Activated naive CD4-positive, alpha-beta T cell treated with anti-CD3 and anti-CD28 coated beads for 36 hours (primary cell): Measurements from ENCODE around the gene CD200. TPM values are rescaled to one million over a fixed set of nuclear protein-coding genes. Genes with fewer than 3 reads are reported as not detected.

ENCODE experiments used
- CTCF ChIA-PET: fragments of 350-600 bp; sonication (Branson Sonifier 250); formaldehyde crosslinking; loops from one replicate; lab custom pipeline; 2021; ENCODE audit warnings: antibody characterized with exemption; lab: Charles Lee
- DNase-seq: peaks from one replicate; pipeline ENCODE4 v3.0.0-alpha.2; 2020
- H3K27ac Mint-ChIP-seq: one replicate; pipeline ENCODE4 v1.8.0; 2021; ENCODE audit warnings: mild to moderate bottlenecking, mixed read lengths
- H3K27me3 Mint-ChIP-seq: one replicate; pipeline ENCODE4 v1.8.0; 2021; ENCODE audit warnings: low read depth, mixed read lengths
- H3K36me3 Mint-ChIP-seq: one replicate; pipeline ENCODE4 v1.8.0; 2021; ENCODE audit warnings: low read depth, mixed read lengths
- H3K4me1 Mint-ChIP-seq: one replicate; pipeline ENCODE4 v1.8.0; 2021; ENCODE audit warnings: low read depth, mixed read lengths
- H3K4me3 Mint-ChIP-seq: one replicate; pipeline ENCODE4 v1.8.0; 2021; ENCODE audit warnings: mild to moderate bottlenecking, moderate library complexity, mixed read lengths
- H3K9me3 Mint-ChIP-seq: one replicate; pipeline ENCODE4 v1.8.0; 2021; ENCODE audit warnings: mixed read lengths
- intact Hi-C: fragments of 100-400 bp; cut with micrococcal nuclease; formaldehyde crosslinking; loops from one replicate; pipeline ENCODE4 v1.15.1; 2023
- total RNA-seq, 2 experiments: library from RNA; stranded (reverse); gene quantifications; one replicate each; pipeline ENCODE4 v1.2.3, GENCODE V29; 2021

Gene CD200
- total RNA-seq, 2 experiments from 2014 or later = 50.0 to 53.6 TPM

- peaks cover 54% of the 10 kb centered on the region for H3K4me1 Mint-ChIP-seq
- CTCF ChIA-PET = interaction anchor here (0.5 to 6.6 kb wide), 16 partner anchors 23 to 198 kb away, joined by 3 to 41 read pairs (median 5); partner anchors contain the start of gene SLC9C1
- intact Hi-C loops = loop anchor here (1.0 to 10.0 kb wide), 8 partner anchors 56 to 788 kb away; partner anchors contain the start of genes CD200R1 and SLC35A5
- H3K36me3 Mint-ChIP-seq = peaks cover 38% of the 10 kb centered on the region
- H3K4me3 Mint-ChIP-seq = peak overlapping the region; percentile 94
- H3K9me3 Mint-ChIP-seq = no peaks in the 10 kb centered on the region
- H3K27ac Mint-ChIP-seq = peak overlapping the region; percentile 99
- no peaks in the 10 kb centered on the region for H3K27me3 Mint-ChIP-seq
- no peak for DNase-seq
These were observed 1.9 kb downstream of the CD200 start for GRCh38 chr3:112334691-112335433.

DNA sequence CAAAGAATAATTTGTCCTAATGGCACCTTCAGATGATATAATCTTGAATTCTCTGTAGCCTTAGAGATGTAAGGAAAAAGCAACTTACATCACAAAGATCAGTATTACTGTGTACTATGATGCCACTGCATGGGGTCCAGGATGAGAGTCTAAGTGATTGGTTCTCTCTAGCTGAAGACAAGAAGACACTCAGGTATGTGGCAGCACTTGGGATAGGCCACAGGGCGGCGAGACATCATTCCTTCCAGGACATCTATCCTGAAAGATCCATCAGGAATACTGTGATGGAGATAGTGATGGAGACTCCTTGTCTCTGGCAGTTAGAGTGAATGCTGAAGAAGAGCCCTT, 2.5 kb downstream of the CD200 start:
- peak overlapping the region; percentile 99 for H3K27ac Mint-ChIP-seq

GRCh38 chr3:112338021-112338726, 5.2 kb downstream of the CD200 start:
- Mint-ChIP-seq H3K4me3 (peak overlapping the region; percentile 33), H3K9me3 (no peaks in the 10 kb centered on the region), H3K4me1 (peaks cover 66% of the 10 kb centered on the region), H3K36me3 (peaks cover 56% of the 10 kb centered on the region), H3K27ac (peak overlapping the region; percentile 87), H3K27me3 (no peaks in the 10 kb centered on the region)
- intact Hi-C loops = loop anchor here (1.0 to 10.0 kb wide), 11 partner anchors 12 to 791 kb away; partner anchors contain the start of genes BTLA and CD200R1
- CTCF ChIA-PET = interaction anchor here (0.7 to 6.6 kb wide), 10 partner anchors 11 to 195 kb away, joined by 3 to 41 read pairs (median 4); no protein-coding TSS in a partner anchor
- peak; percentile 33 for DNase-seq

More for the DNA sequence above, 2.5 kb downstream of the CD200 start:
- Mint-ChIP-seq H3K36me3 (peaks cover 39% of the 10 kb centered on the region), H3K9me3 (no peaks in the 10 kb centered on the region), H3K4me3 (peak overlapping the region; percentile 94), H3K27me3 (no peaks in the 10 kb centered on the region), H3K4me1 (peaks cover 54% of the 10 kb centered on the region)
- intact Hi-C loops = loop anchor here (1.0 to 10.0 kb wide), 7 partner anchors 55 to 788 kb away; partner anchors contain the start of genes CD200R1 and SLC35A5
- CTCF ChIA-PET = interaction anchor here (0.8 to 6.6 kb wide), 6 partner anchors 26 to 185 kb away, joined by 3 to 41 read pairs (median 10); partner anchors contain the start of gene SLC9C1
- peak; percentile 38 for DNase-seq

- intact Hi-C loops = loop anchor here (1.0 to 10.0 kb wide), 11 partner anchors 12 to 791 kb away; partner anchors contain the start of genes BTLA and CD200R1
- Mint-ChIP-seq H3K9me3 (no peaks in the 10 kb centered on the region), H3K27me3 (no peaks in the 10 kb centered on the region), H3K4me1 (peaks cover 69% of the 10 kb centered on the region), H3K27ac (peak overlapping the region; percentile 87), H3K36me3 (peaks cover 55% of the 10 kb centered on the region), H3K4me3 (peak overlapping the region; percentile 33)
- DNase-seq = no peak
- CTCF ChIA-PET = interaction anchor here (0.7 to 1.9 kb wide), 9 partner anchors 11 to 195 kb away, joined by 3 to 7 read pairs (median 4); no protein-coding TSS in a partner anchor
These were observed 5.7 kb downstream of the CD200 start for GRCh38 chr3:112338727-112339056.

DNA sequence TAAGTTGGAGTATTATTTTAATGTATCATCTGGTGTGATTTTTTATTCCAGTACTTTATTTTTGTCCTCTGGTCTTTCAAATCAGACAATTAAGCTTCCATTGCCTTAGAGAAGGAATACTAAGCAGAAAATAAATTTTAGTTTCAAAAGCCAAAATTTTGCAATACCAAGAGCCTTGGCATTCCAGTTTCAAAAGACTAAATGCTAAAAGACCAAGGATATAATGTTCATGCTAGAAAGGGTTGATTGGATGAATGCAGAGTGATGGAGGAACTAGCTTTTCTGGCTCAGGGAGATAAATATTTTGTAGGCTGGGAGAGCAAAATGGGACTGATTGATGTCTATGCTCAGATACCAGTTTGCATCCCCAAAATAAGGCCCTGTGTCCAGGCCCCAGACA, 6.2 kb downstream of the CD200 start:
- H3K27ac Mint-ChIP-seq = peak overlapping the region; percentile 87
- peak overlapping the region; percentile 3 for H3K4me3 Mint-ChIP-seq
- no peak for DNase-seq
- peaks cover 55% of the 10 kb centered on the region for H3K36me3 Mint-ChIP-seq
- H3K4me1 Mint-ChIP-seq = peaks cover 72% of the 10 kb centered on the region
- CTCF ChIA-PET = interaction anchor here (1.0 to 1.9 kb wide), 7 partner anchors 18 to 194 kb away, joined by 3 to 7 read pairs (median 4); no protein-coding TSS in a partner anchor
- no peaks in the 10 kb centered on the region for H3K9me3 Mint-ChIP-seq
- no peaks in the 10 kb centered on the region for H3K27me3 Mint-ChIP-seq
- intact Hi-C loops = loop anchor here (5.0 to 10.0 kb wide), 4 partner anchors 636 to 792 kb away; partner anchors contain the start of gene CD200R1

GRCh38 chr3:112339609-112340008, 6.7 kb downstream of the CD200 start:
- DNase-seq = no peak
- Mint-ChIP-seq H3K27ac (peak overlapping the region; percentile 87), H3K36me3 (peaks cover 58% of the 10 kb centered on the region), H3K4me3 (peak overlapping the region; percentile 3), H3K27me3 (no peaks in the 10 kb centered on the region), H3K4me1 (peaks cover 77% of the 10 kb centered on the region), H3K9me3 (no peaks in the 10 kb centered on the region)
- CTCF ChIA-PET = interaction anchor here (1.9 kb wide), 1 partner anchor 17 kb away, joined by 4 read pairs; no protein-coding TSS in a partner anchor
- intact Hi-C loops = loop anchor here (5.0 to 10.0 kb wide), 4 partner anchors 635 to 792 kb away; partner anchors contain the start of gene CD200R1

DNA sequence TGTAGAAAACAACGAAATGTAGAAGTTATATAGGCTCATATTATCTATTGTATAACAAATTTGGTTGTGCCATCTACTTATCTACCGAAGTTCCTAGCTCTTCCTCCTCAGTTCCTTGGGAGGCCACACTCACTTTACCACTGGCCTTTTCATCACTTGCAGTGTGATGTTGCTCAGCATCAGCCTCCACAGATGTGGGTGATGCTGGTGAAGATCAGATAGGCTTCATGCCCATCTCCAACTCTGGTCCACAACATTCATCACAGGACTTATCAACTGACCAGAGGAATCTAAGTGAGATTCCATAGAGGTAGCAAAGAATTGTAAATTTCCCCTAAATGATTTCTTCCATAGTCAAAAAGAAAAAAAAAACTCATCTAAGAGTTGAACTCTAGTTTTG, 8.4 kb downstream of the CD200 start:
- CTCF ChIA-PET = no interaction called here
- no peaks in the 10 kb centered on the region for H3K27me3 Mint-ChIP-seq

DNA sequence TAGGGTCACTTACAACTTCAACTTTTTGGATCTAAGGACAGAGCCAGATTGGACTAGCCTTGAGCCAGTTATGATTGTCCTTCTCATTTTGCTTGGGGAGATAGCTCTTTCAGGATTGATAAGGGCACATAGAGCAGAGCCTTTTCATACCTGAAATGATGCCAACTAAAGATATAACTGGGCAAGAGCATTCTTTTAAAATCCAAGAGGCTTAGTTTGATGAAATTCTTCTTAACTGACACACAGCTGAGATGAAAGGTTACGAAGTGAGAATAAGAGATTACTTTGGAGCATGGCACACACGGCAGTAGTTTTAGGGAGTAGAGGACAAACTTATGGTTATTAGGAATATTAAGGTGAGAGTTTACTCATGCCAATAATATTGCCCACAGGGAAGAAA, 12.7 kb downstream of the CD200 start:
- Mint-ChIP-seq H3K36me3 (peaks cover 77% of the 10 kb centered on the region), H3K4me1 (peaks cover 83% of the 10 kb centered on the region), H3K27me3 (no peaks in the 10 kb centered on the region), H3K4me3 (no peak overlapping the region), H3K27ac (no peak overlapping the region), H3K9me3 (no peaks in the 10 kb centered on the region)
- CTCF ChIA-PET = interaction anchor here (1.6 kb wide), 1 partner anchor 12 kb away, joined by 8 read pairs; the partner anchor contains the start of gene CD200
- intact Hi-C loops = no loop called here
- DNase-seq = no peak

More for the DNA sequence above, 8.4 kb downstream of the CD200 start:
- Mint-ChIP-seq H3K27ac (peak overlapping the region; percentile 77), H3K4me1 (peaks cover 77% of the 10 kb centered on the region), H3K9me3 (no peaks in the 10 kb centered on the region), H3K36me3 (peaks cover 57% of the 10 kb centered on the region), H3K4me3 (no peak overlapping the region)
- intact Hi-C loops = no loop called here
- DNase-seq = no peak

DNA sequence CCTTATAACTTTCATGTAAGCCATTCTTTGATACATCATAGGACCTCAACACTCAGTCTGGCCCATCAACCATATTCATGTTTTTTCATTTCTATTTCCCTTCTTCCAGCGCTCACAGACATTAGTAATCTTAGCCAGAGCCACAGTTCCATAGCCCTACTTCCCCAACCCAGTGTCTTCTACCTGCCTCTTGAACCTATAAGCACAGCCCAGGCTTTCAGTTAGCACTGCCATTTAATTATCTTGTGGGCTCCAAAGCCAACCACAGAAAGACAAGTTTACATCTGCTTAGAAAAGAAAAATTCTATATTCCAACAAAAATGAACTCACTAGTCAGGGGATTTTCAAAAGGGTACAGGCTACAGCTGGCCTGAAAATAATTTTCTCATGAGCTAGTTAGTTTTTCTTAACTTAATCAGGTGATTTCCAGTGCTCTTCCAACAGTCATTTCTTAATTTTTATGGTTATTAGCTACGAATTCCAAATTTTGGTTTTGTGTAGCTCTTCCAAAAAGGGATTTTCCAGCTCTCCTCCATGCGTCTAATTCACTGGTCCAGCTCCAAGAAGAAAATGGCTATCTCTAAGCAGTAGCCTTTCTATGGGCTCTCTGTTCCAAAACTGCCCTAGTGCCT, 13.7 kb downstream of the CD200 start:
- CTCF ChIA-PET = interaction anchor here (1.6 kb wide), 1 partner anchor 13 kb away, joined by 8 read pairs; the partner anchor contains the start of gene CD200
- Mint-ChIP-seq H3K27me3 (no peaks in the 10 kb centered on the region), H3K9me3 (no peaks in the 10 kb centered on the region), H3K36me3 (peaks cover 78% of the 10 kb centered on the region), H3K4me3 (peak overlapping the region; percentile 4), H3K4me1 (peaks cover 83% of the 10 kb centered on the region), H3K27ac (peak overlapping the region; percentile 79)
- intact Hi-C loops = no loop called here
- DNase-seq = no peak

GRCh38 chr3:112348943-112349342, 16.0 kb downstream of the CD200 start:
- no peak overlapping the region for H3K4me3 Mint-ChIP-seq
- peaks cover 80% of the 10 kb centered on the region for H3K4me1 Mint-ChIP-seq
- CTCF ChIA-PET = interaction anchor here (1.0 kb wide), 1 partner anchor 11 kb away, joined by 4 read pairs; no protein-coding TSS in a partner anchor
- H3K27ac Mint-ChIP-seq = peak overlapping the region; percentile 28
- H3K27me3 Mint-ChIP-seq = no peaks in the 10 kb centered on the region
- intact Hi-C loops = no loop called here
- peaks cover 87% of the 10 kb centered on the region for H3K36me3 Mint-ChIP-seq
- DNase-seq = no peak
- no peaks in the 10 kb centered on the region for H3K9me3 Mint-ChIP-seq

GRCh38 chr3:112349557-112349956, 16.6 kb downstream of the CD200 start:
- intact Hi-C loops = no loop called here
- H3K4me3 Mint-ChIP-seq = no peak overlapping the region
- peaks cover 87% of the 10 kb centered on the region for H3K36me3 Mint-ChIP-seq
- no peak for DNase-seq
- CTCF ChIA-PET = interaction anchor here (1.0 kb wide), 1 partner anchor 11 kb away, joined by 4 read pairs; no protein-coding TSS in a partner anchor
- H3K27me3 Mint-ChIP-seq = no peaks in the 10 kb centered on the region
- no peak overlapping the region for H3K27ac Mint-ChIP-seq
- H3K4me1 Mint-ChIP-seq = peaks cover 77% of the 10 kb centered on the region
- H3K9me3 Mint-ChIP-seq = no peaks in the 10 kb centered on the region
